KBM-7 (cell line): ENCODE data around the gene SPOCK3.
"Not testable (repeated sequence)": the region's sequence is repeated elsewhere in the genome, so short reads cannot be mapped to it uniquely, and the experiment has no call there.

Experiments
- DNase-seq: peaks from one replicate; pipeline ENCODE4 v3.0.0-alpha.2; 2015
- in situ Hi-C: fragments of 300-500 bp; cut with MboI; formaldehyde crosslinking; loops from 2 replicates; pipeline ENCODE4 v1.14.3; 2020; ENCODE audit warnings: low sequenced_read_pairs, low pct_unique_long_range_greater_than_20kb, mixed read lengths

SPOCK3 gene

GRCh38 chr4:166862032-166862431 lies 372.3 kb downstream of the SPOCK3 start:
- in situ Hi-C loops, result no loop called here
- DNase-seq, result no peak

DNA sequence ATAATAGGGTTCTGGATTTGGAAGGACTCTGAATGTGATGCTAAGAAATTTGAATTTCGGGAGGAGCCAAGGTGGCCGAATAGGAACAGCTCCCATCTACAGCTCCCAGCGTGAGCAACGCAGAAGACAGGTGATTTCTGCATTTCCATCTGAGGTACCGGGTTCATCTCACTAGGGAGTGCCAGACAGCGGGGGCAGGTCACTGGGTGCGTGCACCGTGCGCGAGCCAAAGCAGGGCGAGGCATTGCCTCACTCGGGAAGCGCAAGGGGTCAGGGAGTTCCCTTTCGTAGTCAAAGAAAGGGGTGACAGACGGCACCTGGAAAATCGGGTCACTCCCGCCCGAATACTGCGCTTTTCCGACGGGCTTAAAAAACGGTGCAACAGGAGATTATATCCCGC lies 383.9 kb downstream of the SPOCK3 start:
- DNase-seq, in situ Hi-C loops: not testable (repeated sequence)

DNA sequence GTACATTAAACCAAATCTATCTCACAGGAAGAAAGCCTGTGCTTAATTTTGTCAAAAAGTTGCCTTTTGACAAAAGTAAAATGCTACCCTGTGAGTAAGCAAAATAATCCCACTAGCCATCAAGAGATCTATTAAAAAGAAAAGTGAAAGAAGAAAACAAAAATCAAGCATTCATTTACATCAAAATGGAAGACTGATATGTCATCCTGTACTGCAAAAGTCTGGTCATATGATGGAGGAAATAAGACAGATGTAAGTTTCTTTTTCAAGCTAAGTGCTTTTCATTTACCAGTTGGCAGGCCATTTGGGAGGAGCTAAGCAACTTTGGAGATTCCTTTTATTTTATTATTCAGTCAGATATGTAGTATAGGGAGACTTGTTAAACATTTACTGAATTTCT lies 387.4 kb downstream of the SPOCK3 start:
- DNase-seq, result no peak
- in situ Hi-C loops, result no loop called here

- in situ Hi-C loops, result no loop called here
- DNase-seq, result no peak
Observed at GRCh38 chr4:166842795-166843261, 391.5 kb downstream of the SPOCK3 start.

DNA sequence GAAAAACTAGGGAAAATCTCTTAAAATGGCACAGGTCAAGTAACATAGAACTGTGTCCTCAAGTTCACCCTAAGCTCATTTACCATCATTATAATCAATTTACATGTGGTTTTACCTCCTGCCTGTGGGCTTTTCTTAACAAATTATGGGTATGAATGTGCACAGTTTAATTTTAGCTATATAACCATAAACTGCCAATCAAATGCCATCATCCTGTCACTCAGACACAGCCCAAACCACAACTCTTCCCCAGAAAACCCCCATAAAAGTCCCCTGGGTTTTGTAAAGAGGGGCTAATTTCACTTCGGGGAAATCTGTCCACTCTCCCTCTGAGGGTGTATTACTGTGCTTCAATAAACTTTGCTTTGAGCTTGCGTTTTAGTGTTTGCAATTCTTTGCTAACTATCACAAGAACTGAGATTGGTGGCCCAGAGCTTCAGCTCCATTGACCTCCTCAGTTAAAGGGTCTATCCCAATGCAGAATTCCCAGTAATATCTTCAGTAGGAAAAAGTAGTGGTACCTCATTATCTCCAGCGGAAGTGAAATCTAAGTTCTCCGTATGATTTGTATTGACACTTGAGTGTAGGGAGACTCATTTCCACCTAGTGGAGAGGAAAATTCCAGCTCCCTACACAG lies 394.6 kb downstream of the SPOCK3 start:
- no peak for DNase-seq
- in situ Hi-C loops, result no loop called here

DNA sequence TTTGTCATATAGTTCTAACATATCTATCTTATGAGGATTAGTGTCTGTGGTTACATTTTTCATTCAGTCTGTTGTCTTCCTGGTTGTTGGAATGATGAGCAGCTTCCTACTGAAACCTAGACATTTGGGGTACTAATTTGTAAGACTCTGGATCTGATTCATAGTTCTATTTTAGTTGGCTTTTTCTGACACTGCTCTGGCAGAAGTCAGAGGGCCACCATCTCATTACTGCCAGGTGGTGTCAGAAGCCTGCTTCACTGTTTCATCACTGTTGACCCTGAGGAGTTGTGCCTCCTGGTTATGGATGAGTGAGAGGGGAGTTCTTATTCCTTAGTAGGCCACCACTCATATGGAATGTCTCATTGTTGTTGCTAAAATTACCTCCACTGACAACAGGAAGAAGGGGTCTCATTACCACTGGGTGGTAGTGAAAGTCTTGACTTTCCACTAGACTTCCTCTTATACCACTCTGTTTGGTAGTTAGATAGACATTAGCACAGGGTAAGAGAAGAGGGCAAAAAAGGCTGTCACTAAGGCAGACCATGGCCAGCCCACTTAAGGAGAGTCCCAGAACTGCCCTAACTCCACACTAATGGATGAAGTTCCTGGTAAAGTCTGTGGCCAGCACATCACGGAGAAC lies 395.2 kb downstream of the SPOCK3 start:
- in situ Hi-C loops, result no loop called here
- DNase-seq, result no peak

DNA sequence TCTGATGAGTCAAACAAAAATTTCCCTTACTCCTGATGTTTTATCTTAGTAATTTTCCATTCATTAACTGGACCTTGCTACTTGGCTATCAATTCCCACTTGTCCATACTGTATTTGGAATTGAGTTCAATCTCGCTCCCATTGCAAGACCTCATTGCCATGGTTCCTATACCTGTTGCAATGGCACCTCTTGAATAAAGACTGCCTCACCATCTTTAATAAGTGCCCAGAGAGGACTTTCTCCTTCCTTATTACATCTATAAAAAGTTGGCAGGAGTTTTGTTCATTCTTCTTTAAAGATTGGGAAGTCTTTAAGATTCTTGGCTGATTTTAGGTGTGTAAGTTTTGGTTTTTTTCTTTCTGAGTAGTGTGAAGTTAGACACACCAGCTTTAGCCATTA lies 397.4 kb downstream of the SPOCK3 start:
- no peak for DNase-seq
- in situ Hi-C loops, result no loop called here

GRCh38 chr4:166827629-166828028 lies 406.7 kb downstream of the SPOCK3 start:
- in situ Hi-C loops, result no loop called here
- no peak for DNase-seq

- in situ Hi-C loops, result no loop called here
- DNase-seq, result no peak
Observed at GRCh38 chr4:166827167-166827566, 407.1 kb downstream of the SPOCK3 start.

DNA sequence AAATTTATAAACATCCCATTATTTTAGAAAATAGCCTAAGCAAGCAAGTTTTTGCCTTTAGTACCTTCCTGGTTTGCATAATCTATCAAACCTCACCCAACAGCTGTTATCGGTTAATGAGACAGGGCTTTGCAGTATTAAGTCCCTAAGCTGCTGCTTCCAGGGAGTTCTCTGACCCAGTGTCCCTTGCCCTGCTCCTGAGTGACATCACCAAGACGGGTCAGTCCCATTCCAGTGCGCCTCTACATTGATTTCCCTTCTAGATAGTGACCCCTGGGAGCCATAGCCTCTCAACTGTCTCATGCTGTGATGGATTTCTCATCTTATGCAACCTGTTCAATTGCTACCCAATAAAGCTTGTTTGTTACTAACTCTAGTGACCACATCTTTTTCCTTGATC lies 410.4 kb downstream of the SPOCK3 start:
- no peak for DNase-seq
- in situ Hi-C loops, result no loop called here

- in situ Hi-C loops, result no loop called here
- DNase-seq, result no peak
Observed at GRCh38 chr4:166823126-166823525, 411.2 kb downstream of the SPOCK3 start.

DNA sequence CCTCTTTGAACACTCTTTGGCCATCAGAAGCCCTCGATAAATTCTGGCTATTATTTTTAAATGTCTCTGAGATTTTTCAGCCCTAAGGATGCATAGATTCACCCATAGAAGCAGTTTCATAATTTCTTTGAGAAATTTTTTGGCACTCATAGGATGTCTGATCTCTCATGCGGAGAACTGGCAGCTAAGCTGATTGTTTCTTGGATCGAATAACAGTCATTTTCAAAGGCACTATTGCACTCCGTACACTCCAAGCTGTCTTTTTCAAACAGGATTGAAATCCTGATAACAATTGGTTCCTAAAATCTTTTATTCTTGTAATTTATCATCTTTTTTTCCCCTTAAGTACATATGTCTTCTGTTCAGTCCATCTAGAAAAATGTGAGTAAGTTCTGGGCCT lies 411.9 kb downstream of the SPOCK3 start:
- in situ Hi-C loops, result no loop called here
- DNase-seq, result no peak

DNA sequence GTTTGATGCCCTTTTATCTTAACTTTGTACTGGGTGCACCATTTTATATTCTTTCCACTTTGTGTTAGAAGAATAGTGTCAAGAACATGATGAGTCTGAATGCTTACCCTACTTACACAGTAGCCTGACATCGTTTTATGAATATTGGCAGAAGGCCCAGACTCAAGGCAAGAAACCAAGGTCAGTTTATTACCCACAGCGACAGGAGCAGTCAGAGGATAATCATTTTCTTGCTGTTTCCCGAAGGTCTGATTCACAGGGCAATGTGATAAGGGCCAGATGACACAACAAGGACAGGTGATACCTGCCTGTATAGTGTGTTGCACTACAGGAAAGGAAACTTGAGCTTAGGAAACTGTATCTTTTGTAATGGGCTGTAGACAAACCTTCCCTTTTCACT lies 417.4 kb downstream of the SPOCK3 start:
- DNase-seq, result no peak
- in situ Hi-C loops, result no loop called here

DNA sequence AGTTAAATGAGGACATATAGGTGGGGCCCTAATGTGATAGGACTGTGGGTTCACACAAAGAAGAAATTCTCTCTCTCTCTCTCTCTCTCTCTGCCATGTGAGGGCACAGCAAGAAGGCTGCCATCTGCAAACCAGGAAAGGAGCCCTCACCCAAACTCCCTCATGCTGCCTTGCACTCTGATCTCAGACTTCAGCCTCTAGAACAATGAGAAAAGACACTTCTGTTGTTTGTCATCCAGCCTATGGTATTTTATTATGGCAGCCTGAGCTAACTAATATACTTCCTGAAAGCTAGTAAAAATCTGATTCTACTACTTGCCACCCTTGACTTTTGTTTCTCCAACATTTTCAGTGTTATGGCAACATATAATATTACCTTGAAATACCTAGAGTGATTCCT lies 425.9 kb downstream of the SPOCK3 start:
- DNase-seq, result no peak
- in situ Hi-C loops, result no loop called here

DNA sequence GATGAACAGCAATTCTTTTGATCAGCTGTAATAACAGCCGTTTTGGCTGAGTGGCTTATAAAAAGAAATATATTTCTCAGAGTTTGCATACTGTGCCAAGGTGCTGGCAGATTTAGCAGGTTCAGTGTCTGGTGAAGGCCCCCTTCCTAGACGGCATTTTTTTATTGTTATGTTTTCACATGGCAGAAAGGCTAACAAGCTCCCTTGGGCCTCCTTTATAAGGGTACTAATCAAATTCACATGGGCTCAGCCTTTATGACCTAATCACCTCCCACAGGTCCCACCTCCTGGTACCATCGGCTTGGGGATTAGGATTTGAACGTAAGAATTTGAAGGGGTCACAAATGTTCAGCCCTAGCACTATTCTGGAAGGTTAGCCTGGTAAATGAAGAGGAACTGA lies 431.9 kb downstream of the SPOCK3 start:
- in situ Hi-C loops, result no loop called here
- DNase-seq, result no peak

- in situ Hi-C loops, result no loop called here
- DNase-seq, result no peak
Observed at GRCh38 chr4:166798126-166798525, 436.2 kb downstream of the SPOCK3 start.

- no peak for DNase-seq
- in situ Hi-C loops, result no loop called here
Observed at GRCh38 chr4:166777760-166778159, 456.5 kb downstream of the SPOCK3 start.

GRCh38 chr4:166763018-166763417 lies 471.3 kb downstream of the SPOCK3 start:
- DNase-seq, result no peak
- in situ Hi-C loops, result no loop called here

GRCh38 chr4:166741742-166742141 lies 492.6 kb downstream of the SPOCK3 start:
- in situ Hi-C loops, result no loop called here

GRCh38 chr4:166739215-166739614 lies 495.1 kb downstream of the SPOCK3 start:
- in situ Hi-C loops, DNase-seq: not testable (repeated sequence)

More at GRCh38 chr4:166741742-166742141, 492.6 kb downstream of the SPOCK3 start:
- no peak for DNase-seq

- no peak for DNase-seq
- in situ Hi-C loops, result no loop called here
Observed at GRCh38 chr4:166737430-166737829, 496.9 kb downstream of the SPOCK3 start.
